HG03442 (cell line): ENCODE data around the gene ARRDC2.
"Not testable (repeated sequence)": the region's sequence is repeated elsewhere in the genome, so short reads cannot be mapped to it uniquely, and the experiment has no call there.

Source experiments
- ATAC-seq: cut with Tn5 transposase; IDR thresholded peaks from one replicate; pipeline ENCODE4 v1.9.1; 2021; ENCODE audit warnings: mild to moderate bottlenecking, moderate library complexity; ENCODE audit not compliant: unreplicated experiment

Gene ARRDC2

DNA sequence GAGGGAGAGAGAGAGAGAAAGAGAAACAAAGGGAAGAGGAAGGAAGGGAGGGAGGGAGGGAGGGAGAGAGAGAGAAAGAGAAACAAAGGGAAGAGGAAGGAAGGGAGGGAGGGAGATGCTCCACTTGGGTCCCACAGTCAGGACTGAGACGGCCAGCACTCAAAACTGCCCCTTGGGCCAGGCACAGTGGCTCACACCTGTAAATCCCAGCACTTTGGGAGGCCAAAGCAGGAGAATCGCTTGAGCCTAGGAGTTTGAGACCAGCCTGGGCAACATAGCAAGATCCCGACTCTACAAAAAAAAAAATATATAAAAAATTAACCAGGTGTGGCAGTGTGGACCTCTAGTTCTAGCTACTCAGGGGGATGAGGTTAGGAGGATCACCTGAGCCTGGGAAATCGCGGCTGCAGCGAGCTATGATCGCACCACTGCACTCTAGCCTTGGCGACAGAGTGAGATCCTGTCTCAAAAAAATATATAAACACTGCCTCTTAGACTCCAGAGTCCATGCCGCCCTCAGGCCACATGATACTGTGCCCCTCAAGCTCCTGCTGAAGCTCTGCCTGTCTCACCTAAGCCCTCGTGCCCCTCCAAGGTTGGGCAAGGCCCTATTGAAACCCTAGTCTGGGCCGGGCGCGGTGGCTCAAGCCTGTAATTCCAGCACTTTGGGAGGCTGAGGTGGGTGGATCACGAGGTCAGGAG, 8.4 kb downstream of the ARRDC2 start:
- no peak for ATAC-seq

DNA sequence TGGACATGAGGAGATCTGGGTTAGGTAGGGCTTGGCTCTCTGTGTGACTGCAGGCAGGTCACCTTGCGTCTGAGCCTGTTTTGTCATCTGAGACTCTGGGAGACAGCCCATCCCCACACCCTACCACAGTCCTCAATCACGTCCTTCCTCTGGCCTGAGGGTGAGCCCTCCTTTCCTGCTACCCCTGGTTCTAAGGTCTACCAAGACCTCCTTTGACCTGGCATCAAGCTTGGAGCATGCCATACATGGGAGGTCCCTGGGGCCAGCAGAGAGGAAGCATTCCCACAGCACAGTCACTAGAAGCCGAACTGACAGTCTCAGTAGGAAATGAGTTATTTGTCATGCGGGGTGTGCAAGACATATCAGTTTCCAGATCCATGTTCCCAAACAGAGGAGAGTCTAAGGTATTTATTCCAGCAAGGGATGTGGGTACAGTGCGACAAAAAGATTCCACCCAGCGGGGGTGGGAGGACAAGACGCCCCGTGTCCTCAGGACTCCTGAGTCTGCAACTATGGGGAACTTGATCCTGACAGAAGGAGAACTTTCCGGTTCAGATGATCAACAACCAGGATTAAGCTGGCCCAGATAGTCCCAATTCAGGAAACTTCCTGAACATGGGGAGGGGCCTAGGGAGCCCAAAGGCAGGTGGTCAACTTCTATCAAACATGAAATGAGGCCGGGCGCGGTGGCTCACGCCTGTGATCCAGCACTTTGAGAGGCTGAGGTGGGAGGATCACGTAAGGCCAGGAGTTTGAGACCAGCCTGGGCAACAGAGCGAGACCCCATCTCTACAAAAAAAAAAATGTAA, 9.5 kb downstream of the ARRDC2 start:
- no peak for ATAC-seq

DNA sequence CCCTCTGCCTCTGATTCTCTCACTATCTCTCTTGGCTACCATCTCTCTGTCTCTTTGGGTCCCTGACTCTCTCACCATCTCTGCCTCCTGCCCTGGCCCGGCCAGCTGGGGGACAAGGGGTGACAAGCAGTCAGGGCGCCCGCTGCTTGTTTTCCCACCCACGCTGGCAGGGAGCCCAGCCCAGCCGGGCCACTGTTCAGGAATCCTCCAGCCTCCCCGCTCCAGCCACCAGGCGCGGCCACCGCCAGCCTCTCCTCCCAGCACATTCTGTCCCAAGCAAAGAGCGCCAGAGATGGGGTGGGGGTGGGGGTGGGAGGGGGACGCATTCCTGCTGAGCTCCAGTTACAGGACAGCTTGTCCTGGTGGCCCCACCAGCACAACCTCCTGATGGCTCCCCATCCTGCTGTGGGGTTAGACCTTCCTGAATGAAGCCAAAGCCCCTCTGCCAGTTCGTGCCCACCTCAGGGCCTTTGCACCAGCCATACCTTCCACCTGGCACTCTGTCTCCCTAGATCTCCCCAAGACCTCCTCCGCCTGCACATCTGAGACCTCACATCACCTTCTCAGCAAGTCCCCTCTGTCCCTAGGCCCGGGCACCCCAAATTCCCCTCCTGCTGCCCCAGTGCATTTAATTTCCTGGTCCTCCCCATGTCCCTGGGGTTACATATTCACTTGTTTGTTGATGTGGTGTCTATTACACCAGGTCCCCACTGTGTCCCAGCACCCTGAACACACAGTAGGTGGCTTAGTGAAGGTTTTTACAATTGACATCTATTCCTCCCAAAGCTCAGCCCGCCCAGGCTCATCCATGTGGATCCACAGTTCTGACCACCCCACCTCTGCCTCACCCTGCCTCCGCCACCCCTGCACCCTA, 12.5 kb downstream of the ARRDC2 start:
- no peak for ATAC-seq

GRCh38 chr19:18021121-18021755, 13.3 kb downstream of the ARRDC2 start:
- no peak for ATAC-seq

DNA sequence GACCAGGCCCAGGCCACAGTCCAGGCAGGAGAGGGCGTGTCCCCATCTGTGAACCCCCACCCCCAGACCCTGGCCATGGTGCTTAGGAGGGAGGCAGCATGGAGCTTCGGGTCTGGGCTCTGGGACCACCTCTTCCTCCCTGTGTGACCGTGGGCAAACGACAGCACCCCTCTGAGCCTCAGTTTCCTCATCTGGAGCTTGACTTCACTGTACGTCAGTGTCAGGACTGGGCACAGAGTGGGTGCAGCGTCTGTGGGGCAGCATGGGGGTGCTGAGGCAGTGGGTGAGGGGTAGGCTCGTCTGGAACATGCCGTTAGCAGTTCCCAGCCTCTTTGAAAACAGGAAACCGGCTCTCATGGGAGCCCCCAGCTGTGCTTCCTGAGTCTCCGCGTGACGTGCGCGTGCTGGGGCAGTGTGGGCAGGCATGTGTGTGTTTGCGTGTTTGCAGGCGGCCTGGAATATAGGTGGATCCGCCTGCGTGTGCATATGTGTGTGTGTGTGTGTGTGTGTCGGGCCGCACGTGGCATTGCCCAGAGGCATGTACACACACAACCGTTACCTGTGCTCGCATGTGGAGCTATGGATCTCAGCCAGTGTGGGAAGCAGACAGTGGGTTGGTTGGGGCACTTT, 15.8 kb downstream of the ARRDC2 start:
- ATAC-seq: no peak

DNA sequence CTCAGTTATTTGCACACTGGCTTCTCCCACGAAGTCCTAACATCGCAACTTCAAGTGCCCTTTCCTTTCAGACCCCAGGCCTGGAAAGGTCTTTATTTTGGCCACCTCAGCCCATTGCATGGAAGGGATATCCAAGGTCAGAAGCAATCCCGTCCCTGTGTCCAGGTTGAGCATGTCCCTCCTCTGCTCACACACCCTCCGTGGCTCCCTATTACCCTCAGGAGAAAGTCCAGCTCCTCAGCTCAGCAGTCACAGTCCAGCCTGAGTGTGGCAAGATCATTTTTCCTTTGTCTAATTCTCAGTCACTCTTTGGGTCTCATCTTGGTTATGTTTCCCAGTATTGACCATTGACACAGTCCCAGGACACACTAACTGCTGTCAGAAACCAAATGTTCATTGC, 19.2 kb downstream of the ARRDC2 start:
- no peak for ATAC-seq

DNA sequence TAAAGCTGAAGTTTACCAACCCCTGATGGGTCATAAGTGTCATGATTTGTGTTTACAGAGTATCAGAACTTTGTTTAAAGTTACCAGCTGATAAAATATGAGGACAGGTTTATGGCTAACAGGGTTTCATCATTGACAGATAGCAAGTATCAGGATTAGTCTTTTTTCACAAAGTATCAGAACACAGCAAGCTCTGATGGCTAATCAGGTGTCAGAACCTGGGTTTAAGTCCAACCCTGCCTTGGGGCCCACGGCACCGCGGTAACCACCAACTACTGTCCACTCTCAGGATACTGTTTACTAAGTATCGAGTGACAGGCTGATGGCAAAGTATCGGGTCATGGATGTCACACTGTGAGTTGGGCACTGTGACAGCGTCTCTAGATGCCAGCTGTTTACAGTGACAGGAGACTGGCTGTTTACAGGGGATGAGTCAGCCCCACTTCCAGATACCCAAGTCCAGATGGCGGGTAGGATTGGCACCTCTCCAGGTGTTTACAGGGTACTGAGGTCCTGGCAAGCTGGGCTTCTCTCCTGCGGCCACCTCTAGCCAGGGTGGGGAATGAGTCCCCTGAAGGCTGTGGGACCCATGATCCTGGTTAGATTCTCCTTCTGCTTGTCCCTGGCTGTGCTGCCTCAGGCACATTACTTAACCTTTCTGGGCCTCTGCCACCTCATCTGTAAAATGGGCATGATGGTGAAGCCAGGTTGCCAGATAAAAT, 21.8 kb downstream of the ARRDC2 start:
- ATAC-seq: no peak

- not testable (repeated sequence) for ATAC-seq
Observed at GRCh38 chr19:18031401-18031800, 23.4 kb downstream of the ARRDC2 start.

- ATAC-seq: not testable (repeated sequence)
Observed at GRCh38 chr19:18032102-18032501, 24.1 kb downstream of the ARRDC2 start.

DNA sequence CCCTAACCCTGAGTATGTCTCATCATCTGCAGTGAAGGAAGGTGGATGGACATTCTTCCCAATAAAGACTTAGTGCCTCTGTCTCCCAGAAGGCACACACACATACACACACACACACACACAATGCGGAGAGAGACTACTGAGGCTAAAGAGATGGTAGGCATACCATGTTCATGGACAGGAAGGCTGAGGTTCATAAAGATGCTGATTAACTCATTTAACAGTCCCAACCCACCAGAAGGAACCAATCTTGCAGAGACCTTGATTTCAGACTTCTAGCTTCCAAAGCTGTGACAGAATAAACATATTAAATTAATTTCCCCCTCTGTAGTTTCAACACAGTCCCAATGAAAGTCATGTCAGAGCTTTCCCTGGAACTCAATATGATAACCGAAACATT, 33.1 kb downstream of the ARRDC2 start:
- ATAC-seq: no peak

DNA sequence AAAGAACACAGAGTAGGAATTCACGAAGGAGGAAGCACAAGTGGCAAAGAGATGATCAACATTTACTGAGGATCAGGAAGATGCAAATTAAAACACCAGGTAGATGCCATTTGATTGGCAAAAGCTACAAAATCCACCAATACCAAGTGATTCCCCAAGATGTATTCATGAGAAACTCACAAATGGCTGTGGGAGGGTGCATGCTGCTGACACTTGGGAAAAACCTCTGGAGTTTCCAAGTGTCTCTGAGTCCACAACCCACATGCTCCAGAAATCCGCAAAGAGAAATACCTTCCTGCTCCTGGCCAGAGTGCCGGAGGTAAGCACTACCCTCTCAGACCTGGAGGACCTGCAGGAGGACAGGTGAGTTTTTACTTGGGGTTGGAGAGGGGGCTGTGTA, 35.7 kb downstream of the ARRDC2 start:
- no peak for ATAC-seq

DNA sequence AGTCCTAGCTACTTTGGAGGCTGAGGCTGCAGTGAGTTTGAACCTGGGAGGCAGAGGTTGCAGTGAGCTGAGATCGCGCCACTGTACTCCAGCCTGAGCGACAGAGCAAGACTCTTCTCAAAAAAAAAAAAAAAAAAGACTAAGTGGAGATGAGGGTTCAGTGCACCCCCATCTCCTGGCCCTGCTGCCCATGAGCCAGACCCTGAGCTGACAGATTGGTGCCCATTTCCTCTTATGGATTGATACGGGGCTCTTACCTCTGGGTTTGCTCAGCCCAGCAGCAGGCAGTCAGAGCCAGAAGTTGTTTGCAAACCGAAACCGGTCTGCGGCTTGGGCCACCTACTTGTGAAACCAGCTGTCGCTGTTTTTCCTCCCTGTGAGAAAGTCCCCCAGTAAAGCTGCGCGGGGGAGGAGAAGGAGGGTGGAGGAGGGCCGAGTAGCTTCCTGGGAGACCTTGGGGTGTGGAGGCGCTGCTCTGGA, 36.9 kb downstream of the ARRDC2 start:
- peak; percentile 86 for ATAC-seq

GRCh38 chr19:18045307-18046050, 37.5 kb downstream of the ARRDC2 start:
- no peak for ATAC-seq

- ATAC-seq: no peak
Observed at GRCh38 chr19:18046059-18046718, 38.2 kb downstream of the ARRDC2 start.

- no peak for ATAC-seq
Observed at GRCh38 chr19:18049385-18049784, 41.4 kb downstream of the ARRDC2 start.

DNA sequence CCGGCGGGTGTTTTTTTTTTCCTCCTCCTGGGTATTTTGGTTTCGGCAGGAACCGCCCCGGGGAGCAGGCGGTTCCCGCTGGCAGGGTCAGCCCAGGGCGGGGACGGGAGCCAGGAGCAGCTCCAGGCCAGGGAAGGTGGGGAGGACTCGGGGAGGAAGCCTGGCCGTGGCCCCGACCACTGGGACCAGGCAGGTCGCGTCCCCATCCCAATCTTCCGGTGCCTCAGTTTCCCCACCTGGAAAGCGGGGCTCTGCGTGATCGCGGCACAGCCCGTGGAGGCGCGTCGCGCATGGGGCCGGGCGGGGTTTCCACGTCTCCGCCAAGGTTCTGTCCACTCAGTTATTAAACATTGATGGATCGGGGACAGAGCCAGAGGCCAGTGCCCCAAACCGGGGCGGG, 43.9 kb downstream of the ARRDC2 start:
- ATAC-seq: no peak

GRCh38 chr19:18053576-18054219, 45.7 kb downstream of the ARRDC2 start:
- no peak for ATAC-seq

- no peak for ATAC-seq
Observed at GRCh38 chr19:18055967-18056366, 48.0 kb downstream of the ARRDC2 start.
